Gastrocnemius medialis (tissue), 4 donors: ENCODE results near the gene CELF3.

Experiments
- CTCF ChIP-seq, 5 experiments: fragments of 450-650 bp in 3 of 5; fragments of 200-600 bp in 2 of 5; sonication (generic) in 2 of 5; IDR thresholded peaks in 4 of 5; conservative IDR thresholded peaks in 1 of 5; 1 replicate in 4 of 5; 2 replicates in 1 of 5; pipeline ENCODE4 v1.5.1; 2016 to 2019; ENCODE audit warnings: antibody characterized with exemption in 5 of 5, mild to moderate bottlenecking in 3 of 5, moderate library complexity in 3 of 5
- POLR2A ChIP-seq, 2 donors: fragments of 450-650 bp; IDR thresholded peaks; one replicate each; pipeline ENCODE4 v1.6.1; 2017; ENCODE audit warnings: antibody characterized with exemption in 2 of 2, mild to moderate bottlenecking in 2 of 2, moderate library complexity in 2 of 2

- no peak for TF ChIP-seq CTCF (IDR thresholded peaks at IDR 0.05 in 4 of 5, conservative IDR thresholded peaks at IDR 0.05 in 1 of 5)
- TF ChIP-seq POLR2A (IDR thresholded peaks at IDR 0.05): no peak
Measured at GRCh38 chr1:151711044-151711800, 5.4 kb downstream of the CELF3 start.
